Activated naive CD8-positive, alpha-beta T cell treated with anti-CD3 and anti-CD28 coated beads for 36 hours (primary cell): Measurements from ENCODE around the gene TMEM52B. TPM values are rescaled to one million over a fixed set of nuclear protein-coding genes. Genes with fewer than 3 reads are reported as not detected.

Experiments
- DNase-seq: peaks from one replicate; pipeline ENCODE4 v3.0.0; 2021
- H3K27ac Mint-ChIP-seq: one replicate; pipeline ENCODE4 v1.8.0; 2022; ENCODE audit warnings: mild to moderate bottlenecking, moderate library complexity, mixed read lengths
- H3K27me3 Mint-ChIP-seq: one replicate; pipeline ENCODE4 v1.8.0; 2022; ENCODE audit warnings: mild to moderate bottlenecking, mixed read lengths
- H3K36me3 Mint-ChIP-seq: one replicate; pipeline ENCODE4 v1.8.0; 2021; ENCODE audit warnings: mild to moderate bottlenecking, mixed read lengths
- H3K4me1 Mint-ChIP-seq: one replicate; pipeline ENCODE4 v1.8.0; 2021; ENCODE audit warnings: mixed read lengths
- H3K4me3 Mint-ChIP-seq: one replicate; pipeline ENCODE4 v1.8.0; 2022; ENCODE audit warnings: mild to moderate bottlenecking, moderate library complexity, mixed read lengths
- H3K9me3 Mint-ChIP-seq: one replicate; pipeline ENCODE4 v1.8.0; 2022; ENCODE audit warnings: mixed read lengths
- total RNA-seq, 2 experiments: library from RNA; stranded (reverse); gene quantifications; one replicate each; pipeline ENCODE4 v1.2.3, GENCODE V29; 2021

Gene TMEM52B
- total RNA-seq, 2 experiments from 2014 or later: not detected

- DNase-seq: no peak
- H3K27ac Mint-ChIP-seq: no peak overlapping the region
- no peaks in the 10 kb centered on the region for H3K36me3 Mint-ChIP-seq
- peaks cover 2% of the 10 kb centered on the region for H3K27me3 Mint-ChIP-seq
- H3K4me3 Mint-ChIP-seq: no peak overlapping the region
- H3K9me3 Mint-ChIP-seq: no peaks in the 10 kb centered on the region
- H3K4me1 Mint-ChIP-seq: peaks cover 3% of the 10 kb centered on the region
Observed at GRCh38 chr12:10159280-10159679, 19.6 kb upstream of the TMEM52B start.

DNA sequence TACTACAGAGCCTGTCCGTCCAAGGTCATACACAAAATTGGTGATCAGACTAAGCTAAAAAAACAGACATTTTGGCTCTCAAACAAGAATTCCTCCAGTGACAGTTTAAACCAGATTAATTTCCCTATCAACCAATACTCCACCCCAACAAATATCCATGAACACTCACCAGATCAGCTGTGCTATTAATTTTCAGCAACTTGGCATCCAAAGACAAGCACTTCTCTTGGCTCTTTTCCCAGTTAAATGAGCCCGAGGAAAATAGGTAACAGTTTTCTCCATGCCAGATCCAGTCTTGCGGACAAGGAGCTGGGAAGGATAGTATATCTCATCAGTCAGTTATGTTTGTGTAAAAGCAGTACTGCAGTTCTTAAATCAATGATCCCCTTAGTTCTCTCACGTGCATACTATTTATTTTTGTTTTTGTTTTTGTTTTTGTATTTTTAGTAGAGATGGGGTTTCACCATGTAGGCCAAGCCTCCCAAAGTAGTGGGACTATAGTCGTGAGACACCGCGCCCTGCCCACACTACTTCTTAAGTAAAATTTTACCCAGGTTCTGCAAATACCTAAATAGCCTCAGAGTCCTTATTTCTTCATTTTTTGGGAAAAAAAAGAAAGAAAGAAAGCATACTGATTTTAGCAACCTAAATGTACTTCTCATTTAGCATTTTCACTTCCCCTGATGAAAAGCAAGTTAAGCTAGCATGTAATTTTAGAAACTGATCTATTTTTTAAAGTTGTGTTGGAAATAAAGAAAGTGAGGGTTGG lies 18.0 kb upstream of the TMEM52B start:
- H3K27ac Mint-ChIP-seq: no peak overlapping the region
- no peaks in the 10 kb centered on the region for H3K9me3 Mint-ChIP-seq
- H3K27me3 Mint-ChIP-seq: no peaks in the 10 kb centered on the region
- H3K4me1 Mint-ChIP-seq: peaks cover 3% of the 10 kb centered on the region
- H3K4me3 Mint-ChIP-seq: no peak overlapping the region
- no peak for DNase-seq
- no peaks in the 10 kb centered on the region for H3K36me3 Mint-ChIP-seq

DNA sequence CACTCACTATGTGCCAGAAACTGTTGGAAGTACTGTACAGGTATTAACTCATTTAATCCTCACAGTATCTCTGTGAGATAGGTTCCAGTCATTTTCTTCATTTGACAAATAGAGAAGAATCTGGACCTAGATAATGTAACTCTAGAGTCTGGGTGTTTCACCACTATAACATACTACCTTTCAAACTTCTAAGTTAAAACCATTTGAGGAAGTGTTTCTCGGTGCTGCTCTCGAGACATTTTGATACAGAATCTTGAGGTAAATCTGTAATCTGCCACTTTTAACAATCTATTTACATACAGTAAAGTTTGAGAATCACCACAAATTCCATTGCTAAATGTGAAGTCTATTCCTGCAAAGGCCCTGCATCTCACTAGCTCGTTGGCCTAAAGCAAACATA lies 15.7 kb upstream of the TMEM52B start:
- no peaks in the 10 kb centered on the region for H3K27me3 Mint-ChIP-seq
- H3K4me1 Mint-ChIP-seq: peaks cover 3% of the 10 kb centered on the region
- H3K27ac Mint-ChIP-seq: no peak overlapping the region
- DNase-seq: no peak
- no peak overlapping the region for H3K4me3 Mint-ChIP-seq
- no peaks in the 10 kb centered on the region for H3K36me3 Mint-ChIP-seq
- H3K9me3 Mint-ChIP-seq: no peaks in the 10 kb centered on the region

- H3K4me3 Mint-ChIP-seq: no peak overlapping the region
- H3K36me3 Mint-ChIP-seq: no peaks in the 10 kb centered on the region
- no peak for DNase-seq
- no peaks in the 10 kb centered on the region for H3K4me1 Mint-ChIP-seq
- H3K9me3 Mint-ChIP-seq: no peaks in the 10 kb centered on the region
- no peak overlapping the region for H3K27ac Mint-ChIP-seq
- no peaks in the 10 kb centered on the region for H3K27me3 Mint-ChIP-seq
Observed at GRCh38 chr12:10165421-10165820, 13.4 kb upstream of the TMEM52B start.

DNA sequence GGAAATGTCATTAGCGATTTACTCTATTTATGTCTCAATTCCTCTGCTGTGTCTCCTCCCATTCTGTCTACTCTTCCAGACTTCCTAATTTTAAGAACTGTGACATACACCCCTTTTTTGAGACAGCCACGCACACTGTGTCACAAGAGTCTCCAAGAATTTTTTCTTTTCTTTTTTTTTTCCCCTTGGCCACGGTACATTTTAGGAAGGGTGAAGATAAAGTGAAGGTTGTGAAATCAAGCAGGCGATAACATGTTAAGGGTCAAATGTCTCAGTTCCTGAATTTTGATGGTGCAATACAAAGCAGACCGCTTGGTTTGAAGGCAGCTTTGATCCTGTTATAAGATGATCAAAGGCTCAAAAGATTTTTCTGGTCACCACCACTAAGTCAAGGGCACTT lies 11.2 kb upstream of the TMEM52B start:
- Mint-ChIP-seq H3K9me3 (no peaks in the 10 kb centered on the region), H3K4me3 (no peak overlapping the region)

GRCh38 chr12:10169104-10169503 lies 9.7 kb upstream of the TMEM52B start:
- no peaks in the 10 kb centered on the region for H3K9me3 Mint-ChIP-seq
- H3K36me3 Mint-ChIP-seq: no peaks in the 10 kb centered on the region
- no peaks in the 10 kb centered on the region for H3K4me1 Mint-ChIP-seq
- H3K27me3 Mint-ChIP-seq: peaks cover 18% of the 10 kb centered on the region
- no peak overlapping the region for H3K27ac Mint-ChIP-seq
- H3K4me3 Mint-ChIP-seq: no peak overlapping the region
- no peak for DNase-seq

More for the DNA sequence above, 11.2 kb upstream of the TMEM52B start:
- DNase-seq: no peak
- no peak overlapping the region for H3K27ac Mint-ChIP-seq
- peaks cover 13% of the 10 kb centered on the region for H3K27me3 Mint-ChIP-seq
- no peaks in the 10 kb centered on the region for H3K36me3 Mint-ChIP-seq
- H3K4me1 Mint-ChIP-seq: no peaks in the 10 kb centered on the region

DNA sequence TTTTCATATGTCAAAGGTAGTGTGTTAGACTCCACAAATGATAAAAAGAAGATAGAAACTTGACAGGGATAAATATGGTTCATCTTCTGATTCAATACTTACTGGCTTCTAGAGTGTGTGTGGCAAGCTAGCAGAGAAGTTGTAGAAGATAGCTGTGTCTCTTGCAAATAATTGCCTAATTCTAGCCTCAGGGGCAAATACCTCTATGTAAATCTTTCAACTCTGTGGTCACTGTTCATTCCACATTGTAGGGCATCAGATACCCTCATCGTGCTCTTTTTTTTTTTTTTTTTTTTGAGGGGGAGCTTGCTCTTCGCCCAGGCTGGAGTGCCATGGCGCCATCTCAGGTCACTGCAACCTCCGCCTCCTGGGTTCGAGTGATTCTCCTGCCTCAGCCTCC lies 8.6 kb upstream of the TMEM52B start:
- H3K27me3 Mint-ChIP-seq: peaks cover 27% of the 10 kb centered on the region
- no peak for DNase-seq
- H3K4me1 Mint-ChIP-seq: no peaks in the 10 kb centered on the region
- no peak overlapping the region for H3K4me3 Mint-ChIP-seq
- H3K9me3 Mint-ChIP-seq: no peaks in the 10 kb centered on the region
- no peaks in the 10 kb centered on the region for H3K36me3 Mint-ChIP-seq
- H3K27ac Mint-ChIP-seq: no peak overlapping the region

GRCh38 chr12:10171973-10172728 lies 6.7 kb upstream of the TMEM52B start, which contains the start of gene OLR1:
Gene OLR1, minus strand, starts transcription at chr12:10172132. Its CDS starts 55 bp downstream, at chr12:10172077.
- no peak within 1 kb of the TSS for H3K4me3 Mint-ChIP-seq
- no peaks in the 10 kb centered on the region for H3K36me3 Mint-ChIP-seq
- no peaks in the 10 kb centered on the region for H3K4me1 Mint-ChIP-seq
- H3K27me3 Mint-ChIP-seq: peaks cover 27% of the 10 kb centered on the region
- no peak within 1 kb of the TSS for H3K27ac Mint-ChIP-seq
- H3K9me3 Mint-ChIP-seq: no peaks in the 10 kb centered on the region
- DNase-seq: no peak

- peaks cover 31% of the 10 kb centered on the region for H3K27me3 Mint-ChIP-seq
Observed at GRCh38 chr12:10174986-10175614, 3.7 kb upstream of the TMEM52B start.

GRCh38 chr12:10175846-10176636 lies 2.8 kb upstream of the TMEM52B start:
- Mint-ChIP-seq H3K36me3 (no peaks in the 10 kb centered on the region), H3K4me1 (no peaks in the 10 kb centered on the region), H3K27ac (no peak overlapping the region), H3K9me3 (no peaks in the 10 kb centered on the region), H3K4me3 (no peak overlapping the region), H3K27me3 (peaks cover 30% of the 10 kb centered on the region)
- no peak for DNase-seq

More at GRCh38 chr12:10174986-10175614, 3.7 kb upstream of the TMEM52B start:
- no peak overlapping the region for H3K27ac Mint-ChIP-seq
- H3K4me1 Mint-ChIP-seq: no peaks in the 10 kb centered on the region
- no peaks in the 10 kb centered on the region for H3K36me3 Mint-ChIP-seq
- H3K4me3 Mint-ChIP-seq: no peak overlapping the region
- H3K9me3 Mint-ChIP-seq: no peaks in the 10 kb centered on the region
- no peak for DNase-seq

GRCh38 chr12:10179776-10180181 lies 947 bp downstream of the TMEM52B start:
- Mint-ChIP-seq H3K4me1 (peaks cover 4% of the 10 kb centered on the region), H3K9me3 (no peaks in the 10 kb centered on the region), H3K27ac (no peak overlapping the region), H3K4me3 (no peak overlapping the region), H3K27me3 (peaks cover 33% of the 10 kb centered on the region), H3K36me3 (no peaks in the 10 kb centered on the region)
- no peak for DNase-seq

- H3K9me3 Mint-ChIP-seq: no peaks in the 10 kb centered on the region
- H3K4me1 Mint-ChIP-seq: peaks cover 4% of the 10 kb centered on the region
- no peaks in the 10 kb centered on the region for H3K36me3 Mint-ChIP-seq
- H3K27me3 Mint-ChIP-seq: peaks cover 42% of the 10 kb centered on the region
- H3K27ac Mint-ChIP-seq: no peak overlapping the region
- DNase-seq: no peak
- H3K4me3 Mint-ChIP-seq: no peak overlapping the region
Observed at GRCh38 chr12:10182354-10183049, 3.7 kb downstream of the TMEM52B start.

GRCh38 chr12:10184261-10184843 lies 5.5 kb downstream of the TMEM52B start:
- Mint-ChIP-seq H3K27ac (no peak overlapping the region), H3K27me3 (peaks cover 42% of the 10 kb centered on the region), H3K9me3 (no peaks in the 10 kb centered on the region), H3K36me3 (no peaks in the 10 kb centered on the region), H3K4me1 (peaks cover 4% of the 10 kb centered on the region), H3K4me3 (no peak overlapping the region)
- DNase-seq: no peak

- no peak for DNase-seq
- Mint-ChIP-seq H3K27ac (no peak overlapping the region), H3K27me3 (peaks cover 34% of the 10 kb centered on the region), H3K36me3 (no peaks in the 10 kb centered on the region), H3K4me1 (peaks cover 8% of the 10 kb centered on the region), H3K4me3 (no peak overlapping the region), H3K9me3 (no peaks in the 10 kb centered on the region)
Observed at GRCh38 chr12:10186299-10186698, 7.5 kb downstream of the TMEM52B start.
